HG03521 (cell line): ENCODE data around the gene SEZ6L2.
"Not testable (repeated sequence)": the region's sequence is repeated elsewhere in the genome, so short reads cannot be mapped to it uniquely, and the experiment has no call there.

Experiments used
- ATAC-seq: cut with Tn5 transposase; IDR thresholded peaks from one replicate; pipeline ENCODE4 v1.9.1; 2021; ENCODE audit warnings: mild to moderate bottlenecking, moderate library complexity; ENCODE audit not compliant: unreplicated experiment

Gene SEZ6L2

GRCh38 chr16:29891525-29892457 lies 7.6 kb downstream of the SEZ6L2 start:
- no peak for ATAC-seq

DNA sequence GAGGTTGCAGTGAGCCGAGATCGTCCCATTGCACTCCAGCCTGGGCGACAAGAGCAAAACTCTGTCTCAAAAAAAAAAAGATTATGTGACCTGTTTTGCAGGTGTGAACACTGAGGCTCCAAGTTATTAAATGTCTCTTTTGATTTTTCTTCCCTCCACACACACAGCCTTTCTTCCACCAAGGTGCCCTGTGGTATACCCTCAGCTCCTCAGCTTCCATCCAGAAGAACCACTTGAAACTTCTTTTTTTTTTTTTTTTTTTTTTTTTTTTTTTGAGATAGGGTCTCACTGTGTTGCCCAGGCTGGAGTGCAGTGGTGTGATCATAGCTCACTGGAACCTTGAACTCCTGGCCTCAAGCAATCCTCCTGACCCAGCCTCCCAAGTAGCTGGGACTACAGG lies 10.0 kb downstream of the SEZ6L2 start:
- not testable (repeated sequence) for ATAC-seq

GRCh38 chr16:29883987-29884386 lies 15.4 kb downstream of the SEZ6L2 start:
- ATAC-seq: no peak

- ATAC-seq: no peak
Measured at GRCh38 chr16:29881050-29881449, 18.3 kb downstream of the SEZ6L2 start.

GRCh38 chr16:29878172-29878571 lies 21.2 kb downstream of the SEZ6L2 start:
- ATAC-seq: no peak

- ATAC-seq: no peak
Measured at GRCh38 chr16:29877266-29877961, 21.9 kb downstream of the SEZ6L2 start.

- no peak for ATAC-seq
Measured at GRCh38 chr16:29876594-29877249, 22.6 kb downstream of the SEZ6L2 start.

- ATAC-seq: no peak
Measured at GRCh38 chr16:29876217-29876593, 23.1 kb downstream of the SEZ6L2 start.

- no peak for ATAC-seq
Measured at GRCh38 chr16:29875206-29875605, 24.1 kb downstream of the SEZ6L2 start.

GRCh38 chr16:29873319-29873718 lies 26.0 kb downstream of the SEZ6L2 start:
- ATAC-seq: no peak

- no peak for ATAC-seq
Measured at GRCh38 chr16:29871822-29872546, 27.4 kb downstream of the SEZ6L2 start.

- not testable (repeated sequence) for ATAC-seq
Measured at GRCh38 chr16:29869067-29869466, 30.3 kb downstream of the SEZ6L2 start.

GRCh38 chr16:29868396-29869009 lies 30.8 kb downstream of the SEZ6L2 start:
- ATAC-seq: no peak

DNA sequence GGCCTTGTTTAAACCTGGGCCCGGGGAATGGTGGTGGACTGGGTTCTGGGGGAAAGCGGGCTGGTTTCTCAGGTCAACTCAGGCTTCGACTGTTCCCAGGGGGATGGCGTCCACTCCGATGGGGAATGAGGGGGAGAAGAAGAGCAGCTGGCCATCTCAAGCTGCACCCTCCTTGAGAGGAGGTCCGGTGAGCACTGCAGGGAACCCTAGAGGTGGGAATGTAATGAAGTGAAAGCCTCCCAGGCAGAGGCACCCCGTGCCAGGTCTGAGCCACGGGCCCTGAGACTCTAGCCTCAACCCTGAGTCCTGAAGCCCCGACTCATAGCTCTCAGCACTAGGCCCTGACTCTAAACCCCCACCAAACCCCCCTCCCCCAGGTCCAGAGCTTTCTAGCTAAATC lies 35.1 kb downstream of the SEZ6L2 start:
- no peak for ATAC-seq

DNA sequence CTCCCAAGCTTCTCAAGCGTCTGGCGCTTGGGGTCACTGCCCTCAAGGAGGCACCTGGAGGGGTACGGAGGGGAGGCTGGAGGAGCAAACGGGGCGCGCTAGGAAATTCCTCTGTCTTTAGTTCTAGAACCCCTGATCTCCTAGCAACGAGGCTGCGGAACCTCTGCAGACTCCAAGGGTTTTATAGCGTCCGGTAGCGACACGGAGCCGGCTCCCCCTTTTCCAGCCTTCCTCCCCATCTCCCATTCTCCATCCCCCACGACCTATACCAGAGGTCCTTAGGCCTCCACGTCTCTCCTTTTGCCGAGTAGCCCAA lies 35.7 kb downstream of the SEZ6L2 start:
- no peak for ATAC-seq

DNA sequence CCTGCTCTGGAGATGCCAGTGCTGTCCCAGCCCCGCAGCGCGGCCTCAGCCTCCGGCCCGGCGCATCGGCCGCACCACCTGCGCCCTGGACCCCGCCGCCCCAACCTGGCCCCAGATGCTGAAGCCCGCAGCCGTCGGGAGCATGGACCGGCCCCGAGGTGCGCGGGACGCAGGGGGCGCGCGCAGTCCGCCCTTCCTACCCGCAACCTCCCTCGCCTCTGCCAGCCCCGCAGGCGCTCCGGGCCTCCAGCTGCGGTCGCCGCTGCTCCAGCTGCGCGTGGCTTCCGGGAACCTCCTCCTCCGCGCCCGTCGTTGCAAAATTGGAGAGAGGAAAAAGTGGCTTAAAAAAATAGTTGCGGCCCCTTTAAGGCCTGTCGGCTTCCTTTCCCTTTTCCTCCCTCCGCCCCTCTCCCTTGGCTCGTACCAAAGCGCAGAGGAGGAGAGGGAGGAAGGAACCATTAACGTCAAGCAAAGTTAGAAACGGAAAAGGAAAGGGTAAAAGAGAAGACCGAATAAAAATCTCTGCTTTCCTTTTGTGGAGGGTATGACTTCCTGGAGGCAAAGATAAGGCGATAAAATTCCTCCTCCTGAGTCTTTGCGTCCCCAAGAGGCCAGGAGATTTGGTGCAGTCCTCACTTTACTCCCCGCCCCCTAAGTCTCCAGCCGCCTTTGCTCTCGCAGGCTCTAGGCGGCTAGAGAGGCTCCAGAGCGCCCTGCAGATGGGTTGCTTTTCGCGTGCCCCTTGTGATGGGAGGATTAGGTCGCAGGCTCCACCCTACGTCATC lies 36.3 kb downstream of the SEZ6L2 start, which contains the start of gene CDIPT:
CDIPT (minus strand) TSS at position 343 of the 785 bp plus-strand sequence. CDS start 369 bp downstream, outside the sequence.
- peak; percentile 88 for ATAC-seq

- ATAC-seq: no peak
Measured at GRCh38 chr16:29862383-29862883, 36.9 kb downstream of the SEZ6L2 start.

DNA sequence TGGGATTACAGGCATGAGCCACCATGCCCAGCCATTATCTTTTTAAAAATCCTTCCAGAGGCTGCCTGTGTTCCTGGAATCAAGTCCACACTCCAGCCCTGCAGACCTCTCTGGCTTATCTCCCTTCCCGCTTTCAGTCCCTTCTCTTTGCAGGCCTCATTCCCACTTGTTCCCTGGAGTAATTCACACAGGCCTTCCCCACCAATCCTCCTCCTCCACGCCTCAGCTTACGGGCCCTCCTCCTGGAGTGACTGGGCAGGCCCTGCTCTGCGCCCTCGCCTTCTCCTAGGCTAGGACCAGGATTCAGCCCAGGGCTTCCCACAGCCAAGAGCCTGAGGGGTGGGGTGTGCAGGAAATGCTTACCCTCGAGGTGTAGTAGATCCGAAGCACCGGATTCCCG lies 39.1 kb downstream of the SEZ6L2 start:
- no peak for ATAC-seq

DNA sequence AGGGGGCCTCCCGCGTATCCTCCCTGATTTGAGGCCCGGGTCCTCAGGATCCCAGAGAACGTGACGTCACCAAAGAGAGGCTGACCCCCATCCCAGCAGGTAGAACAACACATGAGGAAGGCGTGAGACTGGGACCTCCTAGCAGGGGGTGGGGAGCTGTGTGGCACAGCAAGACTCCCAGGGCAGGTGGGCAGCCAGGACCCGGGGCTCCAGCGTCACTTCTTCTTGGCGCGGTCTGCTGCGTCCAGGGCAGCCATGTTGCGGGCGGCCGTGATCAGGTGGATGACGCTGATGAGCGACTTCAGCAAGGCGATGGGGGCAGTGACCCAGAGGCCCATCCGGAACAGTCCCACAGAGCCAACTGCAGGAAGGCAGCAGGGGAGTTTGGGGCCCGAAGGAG lies 40.4 kb downstream of the SEZ6L2 start:
- no peak for ATAC-seq
